HG03103 (cell line): ENCODE measurements around the gene ANKRD11.
"Not testable (repeated sequence)": the region's sequence is repeated elsewhere in the genome, so short reads cannot be mapped to it uniquely, and the experiment has no call there.

Experiments
- ATAC-seq: cut with Tn5 transposase; IDR thresholded peaks from one replicate; pipeline ENCODE4 v1.9.1; 2021; ENCODE audit warnings: low read depth; ENCODE audit not compliant: unreplicated experiment

The ANKRD11 gene

DNA sequence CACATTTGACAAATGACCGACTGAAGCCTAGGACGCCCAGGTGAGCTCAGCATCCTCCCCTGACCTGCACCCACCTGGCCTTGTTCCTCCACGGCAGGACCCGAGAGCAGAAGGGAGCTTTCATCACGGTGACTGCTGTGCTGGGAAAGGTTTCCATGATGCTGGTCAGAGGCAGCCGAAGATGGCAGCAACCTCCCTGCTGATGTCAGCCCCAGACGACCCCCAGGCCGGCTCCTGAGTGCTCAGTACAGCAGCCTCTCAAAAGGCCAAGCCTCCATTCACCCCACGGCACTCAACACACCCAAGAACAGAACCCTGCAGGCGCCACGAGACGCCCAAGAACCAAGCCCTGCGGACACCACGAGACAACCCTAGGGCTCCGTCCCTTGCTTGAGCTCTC, 119.8 kb downstream of the ANKRD11 start:
- ATAC-seq: no peak

DNA sequence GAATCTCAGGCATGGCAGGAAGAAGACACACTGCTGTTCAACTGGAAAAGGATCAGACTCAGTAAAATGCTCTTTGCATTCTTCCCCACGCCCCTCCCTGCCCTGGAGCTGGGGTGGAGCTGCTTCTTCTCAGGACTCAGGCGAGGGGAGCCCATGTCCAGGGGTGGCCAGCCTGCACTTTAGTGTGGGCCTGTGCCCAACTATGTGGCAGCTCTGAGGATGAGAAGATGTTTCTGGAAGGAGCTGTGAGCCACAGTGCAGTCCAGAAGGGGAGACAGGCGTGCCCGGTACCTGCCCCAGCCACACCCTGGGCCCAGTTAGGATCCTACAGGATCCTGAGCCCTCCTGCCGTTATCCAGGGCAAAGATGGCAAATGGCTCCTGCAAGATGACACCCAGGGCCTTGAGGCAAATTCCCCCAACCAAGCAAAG, 120.3 kb downstream of the ANKRD11 start:
- ATAC-seq: no peak

DNA sequence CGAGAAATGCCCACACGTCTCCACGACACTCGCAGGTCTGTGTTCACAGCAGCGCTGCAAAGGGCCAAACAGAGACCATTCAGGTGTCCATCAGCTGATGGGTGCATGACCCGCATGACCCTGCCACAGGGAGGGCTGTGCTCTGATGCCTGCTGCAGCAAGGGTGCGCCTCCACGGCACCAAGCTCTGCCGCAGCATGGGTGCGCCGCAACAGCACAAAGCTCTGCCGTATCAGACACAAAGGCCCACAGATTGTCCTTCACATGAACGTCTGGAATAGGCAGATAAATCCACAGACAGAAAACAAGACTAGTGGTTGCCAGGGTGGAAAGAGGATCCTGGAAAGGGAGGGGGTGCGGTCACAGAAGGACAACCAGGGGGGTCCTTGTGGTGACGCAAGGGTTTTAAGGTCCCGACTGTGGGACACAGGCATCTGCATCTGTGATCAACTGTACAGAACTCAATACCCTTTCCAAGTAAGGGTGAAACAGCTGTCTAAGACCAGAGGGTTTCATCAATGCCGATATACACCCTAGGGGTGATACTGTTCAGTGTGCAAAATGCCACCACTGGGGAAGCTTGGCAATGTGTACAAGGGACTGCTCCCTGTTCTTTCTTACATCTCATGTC, 121.0 kb downstream of the ANKRD11 start:
- no peak for ATAC-seq

DNA sequence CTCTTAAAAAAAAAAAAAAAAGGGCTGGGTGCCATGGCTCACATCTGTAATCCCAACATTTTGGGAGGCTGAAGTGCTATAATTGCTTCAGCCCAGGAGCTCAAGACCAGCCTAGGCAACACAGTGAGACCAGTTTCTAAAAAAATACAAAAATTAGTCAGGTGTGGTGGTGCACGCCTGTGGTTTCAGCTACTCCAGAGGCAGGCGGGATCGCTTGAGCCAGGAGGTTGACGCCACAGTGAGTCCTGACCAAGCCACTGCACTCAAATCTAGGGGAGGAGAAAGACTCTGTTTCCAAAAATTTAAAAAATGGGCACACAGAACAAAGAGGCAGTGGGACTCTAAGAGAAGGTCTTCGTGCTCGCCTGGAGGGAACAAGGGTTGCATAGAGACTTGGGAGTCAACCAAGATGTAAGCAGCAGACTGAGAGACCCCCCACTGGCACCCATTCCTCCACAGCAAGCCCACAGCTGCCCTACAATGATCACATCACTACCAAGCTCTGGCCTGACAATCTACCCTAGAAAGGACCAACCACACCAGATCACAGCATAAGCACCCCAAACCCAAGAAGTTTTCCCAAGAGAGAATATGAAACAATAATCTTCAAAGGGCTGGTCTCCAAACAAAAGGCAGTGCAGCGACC, 121.6 kb downstream of the ANKRD11 start:
- ATAC-seq: no peak

DNA sequence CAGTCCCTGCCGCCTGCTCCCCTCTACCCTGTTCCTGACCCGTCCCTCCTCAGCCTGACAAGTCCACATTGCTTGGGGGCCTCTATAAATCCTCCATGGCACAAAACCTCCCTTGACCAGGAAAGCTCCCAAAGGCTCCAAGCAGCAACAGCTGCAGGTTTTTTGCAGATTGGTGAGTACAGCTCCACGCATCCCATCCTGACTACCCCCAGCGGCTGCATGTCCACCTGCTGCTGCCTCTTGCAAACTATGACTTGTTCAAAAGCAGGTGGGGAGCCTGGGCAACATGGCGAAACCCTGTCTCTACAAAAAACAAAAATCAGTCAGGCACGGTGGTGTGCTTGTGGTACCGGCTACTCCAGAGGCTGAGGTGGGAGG, 122.8 kb downstream of the ANKRD11 start:
- no peak for ATAC-seq

DNA sequence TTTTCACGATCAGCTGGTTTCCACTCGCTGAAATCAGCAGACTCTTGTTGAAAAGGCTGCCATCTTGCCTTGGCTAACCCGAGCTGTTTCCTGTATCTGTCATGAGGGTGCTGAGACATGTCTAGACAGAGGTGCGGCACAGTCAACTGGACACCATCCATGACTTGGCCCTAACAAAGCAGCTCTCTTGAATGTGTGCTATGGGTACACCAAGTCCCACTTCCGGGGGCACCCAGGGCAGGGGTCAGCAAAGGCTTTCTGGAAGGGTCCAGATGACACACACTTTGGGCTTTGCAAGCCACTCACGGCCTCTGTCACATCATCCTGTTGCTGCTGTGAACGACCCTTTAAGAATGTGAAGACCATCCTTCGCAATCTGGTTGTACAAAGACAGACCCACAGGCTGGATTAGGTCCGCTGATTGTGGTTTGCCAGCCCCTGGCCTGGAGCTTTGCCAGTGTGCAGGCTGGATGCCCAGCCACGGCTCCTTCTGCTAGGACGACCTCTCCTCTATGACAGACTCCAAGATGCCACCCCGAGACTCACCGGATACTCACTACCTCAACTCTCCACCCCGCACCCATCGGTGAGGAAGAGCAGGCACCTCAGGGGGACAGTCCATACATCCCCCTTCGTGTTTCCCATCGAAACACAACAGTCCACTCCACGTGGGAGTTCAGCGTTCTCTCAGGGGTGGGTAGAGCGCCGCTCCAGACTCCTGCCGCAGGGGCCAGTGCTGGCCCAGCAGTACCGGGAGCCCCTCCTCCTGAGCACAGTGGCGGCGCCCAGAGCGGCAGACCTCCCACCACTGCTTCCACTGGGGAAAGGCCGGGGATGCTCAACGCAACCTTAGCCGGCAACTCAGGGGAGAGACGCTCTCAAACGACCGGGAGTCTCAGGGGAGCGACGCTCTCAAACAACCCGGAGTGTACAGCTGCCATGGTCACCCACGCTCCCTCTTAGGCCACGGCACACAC, 123.5 kb downstream of the ANKRD11 start:
- ATAC-seq: no peak

DNA sequence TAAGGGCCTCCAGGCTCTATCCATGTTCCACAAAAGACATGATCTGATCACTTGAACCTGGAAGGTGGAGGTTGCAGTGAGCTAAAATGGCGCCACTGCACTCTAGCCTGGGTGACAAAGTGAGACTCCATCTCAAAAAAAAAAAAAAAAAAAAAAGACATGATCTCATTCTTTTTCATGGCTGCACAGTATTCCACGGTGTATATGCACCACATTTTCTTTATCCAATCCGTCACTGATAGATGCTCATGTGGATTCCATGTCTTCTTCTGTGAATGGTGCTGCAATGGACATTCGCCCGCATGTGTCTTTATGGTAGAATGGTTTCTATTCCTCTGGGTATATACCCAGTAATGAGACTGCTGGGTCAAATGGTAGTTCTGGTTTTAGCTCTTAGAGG, 124.4 kb downstream of the ANKRD11 start:
- no peak for ATAC-seq

DNA sequence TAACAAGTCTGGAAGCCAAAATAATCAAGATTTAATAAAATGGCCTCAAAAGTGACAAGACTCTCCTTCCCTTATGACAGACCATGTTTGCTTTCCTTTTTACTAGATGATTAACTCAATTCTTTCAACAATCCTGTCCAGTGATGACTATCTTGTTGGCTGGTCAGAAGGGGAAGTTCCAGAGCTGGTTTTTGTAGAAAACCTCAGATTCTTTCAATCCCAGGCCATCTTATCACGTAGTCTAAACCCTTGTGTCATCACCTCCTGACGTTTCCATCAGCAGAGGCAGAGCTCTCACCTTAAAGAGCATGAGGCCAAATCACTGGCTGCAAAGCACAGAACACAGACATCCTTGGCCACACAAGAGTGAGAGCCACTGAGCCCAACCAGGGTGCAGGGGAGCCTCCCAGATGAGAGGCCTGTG, 125.3 kb downstream of the ANKRD11 start:
- ATAC-seq: no peak

DNA sequence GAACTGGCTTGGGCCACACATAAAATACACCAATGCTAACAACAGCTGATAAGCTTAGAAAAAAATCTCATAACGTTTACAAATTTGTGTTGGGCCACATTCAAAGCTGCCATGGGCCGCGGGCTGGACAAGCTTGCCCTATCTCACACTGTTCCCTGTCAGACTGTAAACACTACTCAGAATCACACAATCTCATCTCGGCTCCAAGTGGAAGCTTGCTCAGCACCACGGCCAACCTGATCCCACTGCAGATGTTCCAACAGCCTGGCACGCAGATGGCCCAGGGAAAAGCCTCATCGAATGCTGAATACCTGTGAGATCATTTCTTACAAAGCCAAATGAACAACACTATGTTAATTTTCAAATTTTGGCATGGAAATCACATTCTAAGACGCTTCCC, 125.8 kb downstream of the ANKRD11 start:
- ATAC-seq: no peak

DNA sequence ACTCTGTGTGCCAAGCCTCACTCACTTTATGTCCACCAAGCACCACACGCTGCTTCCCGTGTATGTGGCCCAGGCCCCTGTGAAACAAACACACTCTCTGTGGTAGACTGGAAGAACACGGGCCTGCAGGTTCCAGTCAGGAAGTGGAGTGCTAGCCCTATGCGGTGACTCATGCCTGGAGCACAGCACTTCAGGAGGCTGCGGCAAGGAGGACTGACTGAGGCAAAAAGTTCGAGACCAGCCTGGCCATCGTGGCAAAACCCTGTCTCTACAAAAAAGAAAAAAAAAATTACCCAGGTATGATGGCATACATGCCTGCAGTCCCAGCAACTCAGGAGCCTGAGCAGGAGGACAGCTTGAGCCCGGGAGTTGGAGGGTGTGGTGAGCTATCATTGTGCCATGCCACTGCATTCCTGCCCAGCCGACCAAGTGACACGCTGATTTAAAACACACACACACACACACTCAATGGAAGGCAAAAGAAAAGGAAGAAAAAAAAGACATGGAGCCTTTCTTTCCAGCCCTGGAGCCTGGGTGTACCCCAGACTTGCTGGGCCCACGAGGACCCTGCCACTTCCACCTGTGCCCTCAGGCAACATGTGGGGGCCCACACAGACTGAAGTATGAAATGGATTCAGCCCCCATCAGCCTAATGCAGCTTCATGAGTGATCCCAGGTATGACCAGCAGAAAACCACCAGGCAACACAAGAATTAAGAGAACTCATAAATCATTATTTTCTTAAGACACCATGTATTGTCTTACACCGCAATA, 126.6 kb downstream of the ANKRD11 start:
- ATAC-seq: no peak

DNA sequence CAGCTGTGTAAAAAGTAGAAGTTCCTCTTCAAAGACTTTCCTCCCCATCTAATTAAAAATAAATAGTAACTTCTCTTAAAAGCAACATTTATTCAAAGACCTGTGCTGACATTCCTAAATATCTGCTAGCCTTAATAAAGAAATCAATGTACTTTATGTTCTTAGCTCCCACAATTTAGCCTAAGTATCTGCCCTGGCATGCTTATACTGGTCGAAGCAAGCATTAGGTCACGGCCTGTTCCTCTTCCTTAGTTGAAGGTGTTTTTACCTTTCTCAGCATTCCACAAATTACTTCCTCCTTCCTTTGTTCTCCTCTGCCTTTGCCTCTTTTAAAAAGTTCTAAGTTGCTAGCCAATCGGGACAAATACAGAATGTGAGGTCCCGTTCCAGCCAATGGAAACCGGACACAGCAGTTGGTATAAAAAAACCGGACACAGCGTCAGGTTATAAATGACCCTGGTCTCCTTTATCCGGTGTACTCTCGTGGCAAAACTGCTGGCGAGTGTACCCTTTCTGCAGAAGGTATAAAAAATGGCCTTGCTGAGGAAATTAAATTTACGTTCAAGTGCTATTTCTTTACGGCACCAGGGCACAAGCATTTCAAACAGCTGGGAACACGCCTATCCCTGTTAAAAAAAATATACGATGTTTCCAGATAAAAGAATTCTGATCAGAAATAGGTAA, 127.7 kb downstream of the ANKRD11 start:
- ATAC-seq: not testable (repeated sequence)

DNA sequence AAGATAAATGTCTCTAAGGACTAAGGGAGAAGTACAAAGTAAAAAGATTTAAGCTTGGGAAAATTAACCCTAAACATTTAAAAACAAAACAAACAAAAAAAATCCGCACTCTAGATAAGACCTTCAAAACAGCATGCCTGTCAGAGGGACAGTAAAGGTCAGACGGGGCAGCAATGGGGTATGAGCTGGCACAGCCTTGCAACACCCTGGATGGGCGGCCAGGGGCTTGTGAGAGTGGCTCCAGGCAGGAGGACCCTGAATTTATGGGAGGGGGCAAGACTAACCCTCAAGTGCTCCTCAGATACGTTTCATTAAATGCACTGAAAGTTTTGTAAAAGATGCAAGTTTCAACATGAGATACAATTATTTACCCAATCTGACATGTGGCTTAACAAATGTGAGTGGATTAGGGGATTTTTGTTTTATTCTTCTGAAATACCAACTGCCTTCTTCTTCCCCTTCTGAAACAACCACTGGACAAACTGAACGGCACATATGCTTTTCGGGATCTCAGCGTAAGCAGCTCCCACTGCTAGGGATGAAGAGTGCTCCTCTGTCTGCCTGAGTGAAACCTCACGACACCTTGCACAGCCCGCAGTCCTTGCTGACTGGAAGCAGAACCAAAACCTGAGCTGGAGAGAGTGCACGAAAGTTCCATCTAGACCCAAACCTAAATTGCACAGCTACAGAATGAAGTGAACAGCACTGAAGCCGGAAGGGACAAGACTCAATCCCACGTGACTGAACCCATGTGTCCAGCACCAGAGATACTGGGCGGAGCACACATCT, 128.4 kb downstream of the ANKRD11 start:
- peak; percentile 54 for ATAC-seq

DNA sequence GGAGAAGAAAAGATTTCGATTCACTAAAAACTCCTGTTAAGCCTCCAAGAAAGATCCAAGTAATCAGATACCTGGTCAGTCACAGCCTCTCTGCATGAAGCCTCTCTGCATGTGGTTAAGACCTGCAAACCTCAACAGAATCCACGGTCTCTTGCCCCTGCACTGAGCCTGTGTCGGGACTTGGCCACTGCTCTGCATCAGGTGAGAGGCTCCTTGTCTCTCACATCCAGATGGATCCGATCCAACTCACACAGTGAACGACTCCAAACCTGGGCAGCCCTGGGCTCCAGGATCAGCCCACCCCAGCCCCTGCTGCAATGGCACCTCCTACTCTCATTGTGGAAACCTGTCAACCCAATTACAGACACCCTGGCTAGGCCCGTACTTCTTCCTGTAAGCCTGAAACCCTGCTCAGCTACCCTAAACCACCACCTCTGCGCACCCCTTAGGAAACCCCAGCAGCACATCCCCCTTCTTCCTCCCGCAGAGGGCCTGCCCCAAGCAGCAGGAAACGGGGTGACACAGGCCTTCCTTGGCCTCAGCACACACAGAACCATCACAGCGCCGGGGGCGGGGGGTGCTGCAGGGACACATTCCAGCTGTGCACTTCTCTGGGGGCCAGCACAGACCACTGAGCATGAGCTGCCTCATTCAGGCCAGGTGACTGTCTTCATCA, 129.5 kb downstream of the ANKRD11 start:
- ATAC-seq: no peak

DNA sequence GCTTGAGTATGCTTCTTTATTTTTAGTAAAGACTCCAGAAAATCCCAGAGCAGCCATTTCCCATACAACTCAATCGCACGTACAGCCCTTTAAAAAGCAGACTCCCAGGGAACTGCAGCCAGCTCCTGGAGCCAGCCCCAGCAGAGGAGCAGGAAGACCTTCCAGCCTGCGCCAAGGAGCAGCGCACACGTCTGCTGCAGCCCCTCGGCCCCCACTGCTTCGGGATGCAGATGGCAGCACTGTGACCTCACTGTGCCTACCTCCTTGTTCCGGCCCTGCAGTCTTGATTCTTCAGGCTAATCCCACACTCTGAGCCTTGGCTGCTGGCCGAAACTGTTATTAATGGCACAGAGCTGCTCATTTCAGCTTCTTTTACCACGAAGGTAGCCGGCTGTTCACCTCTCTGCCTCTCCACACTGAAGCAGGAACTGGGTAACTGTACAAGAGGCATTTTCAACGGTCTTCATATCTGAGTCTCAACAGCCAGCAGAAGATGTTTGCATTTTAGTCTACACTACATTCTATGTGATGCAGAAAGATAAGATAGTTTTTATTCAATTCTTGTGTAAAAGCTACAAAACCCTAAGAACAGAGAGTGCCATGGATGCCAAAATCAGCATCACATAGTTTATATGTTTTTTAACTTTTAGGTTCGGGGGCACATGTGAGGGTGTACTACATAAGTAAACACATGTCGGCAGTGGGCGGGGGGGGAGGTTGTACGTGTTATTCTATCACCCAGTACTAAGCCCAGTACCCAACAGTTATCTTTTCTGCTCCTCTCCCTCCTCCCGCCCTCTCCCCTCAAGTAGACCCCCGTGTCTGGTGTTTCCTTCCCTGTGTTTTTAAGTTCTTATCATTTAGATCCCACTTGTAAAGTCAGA, 130.9 kb downstream of the ANKRD11 start:
- ATAC-seq: no peak

DNA sequence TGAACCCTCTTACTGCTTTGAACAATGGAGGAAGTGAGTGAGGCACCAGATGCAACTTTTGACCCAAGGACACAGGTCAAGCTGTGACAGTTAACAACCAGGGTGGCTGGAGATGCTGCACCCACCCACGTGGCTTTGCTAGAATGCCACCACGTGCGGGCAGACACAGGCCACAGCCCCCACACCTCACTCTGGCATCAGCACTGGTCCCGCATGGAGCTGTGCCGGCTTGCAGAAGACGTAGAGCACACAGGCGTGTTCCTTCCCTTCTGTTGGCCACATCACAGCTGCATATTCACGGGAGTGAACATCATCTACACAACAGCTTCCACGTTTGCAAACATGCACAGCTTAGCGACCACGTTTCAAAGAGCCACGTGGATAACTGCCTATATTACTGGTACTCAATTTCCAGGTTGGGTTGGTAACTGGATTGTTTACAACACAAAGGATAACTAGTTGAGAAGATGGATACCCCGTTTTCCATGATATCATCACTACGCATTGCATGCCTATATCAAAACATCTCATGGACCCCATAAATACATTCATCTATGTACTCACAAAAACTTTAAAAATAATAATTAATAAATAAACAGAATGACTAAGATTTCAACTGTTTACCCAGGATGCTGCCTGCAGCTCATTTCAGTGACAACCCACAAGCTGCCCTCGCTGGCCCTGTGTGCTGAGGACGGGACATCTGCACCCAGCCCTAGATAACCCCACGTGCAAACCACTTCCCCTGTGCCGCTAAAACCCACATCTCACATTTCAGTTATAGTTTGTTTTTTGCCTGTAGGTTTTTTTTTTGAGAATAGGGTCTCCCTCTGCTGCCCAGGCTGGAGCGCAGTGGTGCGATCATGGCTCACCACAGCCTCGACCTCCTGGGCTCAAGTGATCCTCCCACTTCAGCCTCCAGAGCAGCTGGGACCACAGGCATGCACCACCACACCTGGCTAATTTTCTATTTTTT, 132.0 kb downstream of the ANKRD11 start:
- ATAC-seq: no peak

DNA sequence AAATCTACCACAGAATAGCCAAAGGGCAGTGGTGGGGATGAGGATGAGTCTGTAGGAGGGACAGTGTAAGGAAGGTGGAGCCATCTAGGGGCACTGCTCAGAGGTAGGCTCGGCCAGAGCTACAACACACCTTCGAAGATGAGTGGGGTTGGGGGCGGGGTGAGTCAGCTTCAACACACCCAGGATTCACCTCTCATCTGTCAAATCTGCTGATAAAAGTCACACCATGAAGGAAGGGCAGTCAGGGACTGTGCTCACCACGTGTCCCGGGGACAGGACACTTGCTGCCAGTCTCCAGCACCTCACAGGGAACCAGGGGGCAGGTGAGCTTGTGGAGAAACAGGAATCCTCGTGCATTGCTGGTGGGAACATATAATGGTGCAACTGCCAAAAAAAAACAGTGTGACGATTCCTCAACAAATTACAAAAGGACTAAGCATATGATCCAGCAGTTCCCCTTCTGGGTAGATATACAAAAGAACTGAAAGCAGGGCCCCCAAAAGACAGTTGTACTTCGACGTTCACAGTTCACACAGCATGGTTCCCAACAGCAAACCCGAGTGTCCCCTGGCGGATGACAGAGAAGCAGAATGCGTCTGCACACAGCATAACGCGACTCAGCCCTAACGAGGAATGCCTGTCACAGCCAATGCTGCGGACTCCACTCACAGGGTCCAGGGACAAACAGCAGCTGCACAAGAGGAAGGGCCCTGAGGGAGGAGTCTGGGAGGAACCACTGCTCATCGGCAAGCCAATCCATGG, 133.1 kb downstream of the ANKRD11 start:
- ATAC-seq: no peak
